Sigmoid colon (tissue), 7 donors: ENCODE data around the gene RAP1GAP. TPM values are rescaled to one million over a fixed set of nuclear protein-coding genes. Genes with fewer than 3 reads are reported as not detected.

Experiments
- DNase-seq: peaks from one replicate; pipeline ENCODE4 v3.0.0-alpha.2; 2019
- H3K27ac ChIP-seq, 4 donors: fragments of 200-600 bp; sonication (generic); one replicate each; pipeline ENCODE4 v1.5.1; 2016 to 2019; ENCODE audit warnings: mild to moderate bottlenecking in 1 of 4
- H3K27me3 ChIP-seq, 3 donors: fragments of 200-600 bp; sonication (generic); one replicate each; pipeline ENCODE4 v1.5.1; 2019; ENCODE audit warnings: mild to moderate bottlenecking in 1 of 3
- H3K36me3 ChIP-seq, 4 donors: fragments of 200-600 bp; sonication (generic); one replicate each; pipeline ENCODE4 v1.5.1; 2016 to 2019
- H3K4me1 ChIP-seq, 4 donors: fragments of 200-600 bp; sonication (generic); one replicate each; pipeline ENCODE4 v1.5.1; 2017 to 2019
- H3K4me3 ChIP-seq, 4 donors: fragments of 200-600 bp; sonication (generic); one replicate each; pipeline ENCODE4 v1.5.1; 2017 to 2019; ENCODE audit warnings: mild to moderate bottlenecking in 2 of 4, moderate library complexity in 1 of 4
- H3K9me3 ChIP-seq, 4 donors: fragments of 200-600 bp in 3 of 4; sonication (generic) in 3 of 4; one replicate each; pipeline versions ENCODE4 v1.5.1 to v1.6.1; 2013 to 2019
- EP300 ChIP-seq, 4 donors: sonication (generic); formaldehyde crosslinking; IDR thresholded peaks; one replicate each; pipeline ENCODE4 v1.6.1; 2017; ENCODE audit warnings: antibody characterized with exemption in 4 of 4
- POLR2A ChIP-seq, 2 donors: fragments of 450-650 bp; IDR thresholded peaks; one replicate each; pipeline ENCODE4 v1.6.1; 2016; ENCODE audit warnings: antibody characterized with exemption in 2 of 2, mild to moderate bottlenecking in 2 of 2, moderate library complexity in 2 of 2
- POLR2AphosphoS5 ChIP-seq, 4 donors: sonication (generic); formaldehyde crosslinking; IDR thresholded peaks; one replicate each; pipeline ENCODE4 v1.6.1; 2017; ENCODE audit warnings: antibody characterized with exemption in 4 of 4
- WGBS, 2 donors: extraction: QIAGEN DNeasy Blood & Tissue Kit; methylation state at CpG; one replicate each; pipeline ENCODE4 v1.1.7; 2013; 5-methylcytosine and 5-hydroxymethylcytosine counted together
- intact Hi-C: fragments of 100-400 bp; cut with DNase I; formaldehyde crosslinking; loops from one replicate; pipeline ENCODE4 v1.15.1; 2023
- polyA plus RNA-seq, 3 donors: library from polyadenylated mRNA; stranded (reverse); fragments of 200-250 nt; gene quantifications; one replicate each; pipeline ENCODE4 v1.2.3, GENCODE V29; 2013
- total RNA-seq, 4 donors: library from RNA; depleted of rRNA; stranded (reverse); fragments of >200 nt; gene quantifications; one replicate each; pipeline ENCODE4 v1.1.0, GENCODE V29; 2016
- TF ChIP-seq, protein P1 (sequence below), 4 experiments: fragments of 450-650 bp in 3 of 4; fragments of 200-600 bp in 1 of 4; IDR thresholded peaks; one replicate each; pipeline ENCODE4 v1.5.1; 2016 to 2019; ENCODE audit warnings: antibody characterized with exemption in 4 of 4, mild to moderate bottlenecking in 3 of 4, moderate library complexity in 2 of 4
- donor health status: healthy with polysubstance abuse.
- donor health status: Bipolar disorder and iron deficiency.
- donor health status: healthy.

RAP1GAP gene
- total and polyA plus RNA-seq, 7 donors: 0.33 to 47.4 (median 12.5) TPM; not detected in 1

DNA sequence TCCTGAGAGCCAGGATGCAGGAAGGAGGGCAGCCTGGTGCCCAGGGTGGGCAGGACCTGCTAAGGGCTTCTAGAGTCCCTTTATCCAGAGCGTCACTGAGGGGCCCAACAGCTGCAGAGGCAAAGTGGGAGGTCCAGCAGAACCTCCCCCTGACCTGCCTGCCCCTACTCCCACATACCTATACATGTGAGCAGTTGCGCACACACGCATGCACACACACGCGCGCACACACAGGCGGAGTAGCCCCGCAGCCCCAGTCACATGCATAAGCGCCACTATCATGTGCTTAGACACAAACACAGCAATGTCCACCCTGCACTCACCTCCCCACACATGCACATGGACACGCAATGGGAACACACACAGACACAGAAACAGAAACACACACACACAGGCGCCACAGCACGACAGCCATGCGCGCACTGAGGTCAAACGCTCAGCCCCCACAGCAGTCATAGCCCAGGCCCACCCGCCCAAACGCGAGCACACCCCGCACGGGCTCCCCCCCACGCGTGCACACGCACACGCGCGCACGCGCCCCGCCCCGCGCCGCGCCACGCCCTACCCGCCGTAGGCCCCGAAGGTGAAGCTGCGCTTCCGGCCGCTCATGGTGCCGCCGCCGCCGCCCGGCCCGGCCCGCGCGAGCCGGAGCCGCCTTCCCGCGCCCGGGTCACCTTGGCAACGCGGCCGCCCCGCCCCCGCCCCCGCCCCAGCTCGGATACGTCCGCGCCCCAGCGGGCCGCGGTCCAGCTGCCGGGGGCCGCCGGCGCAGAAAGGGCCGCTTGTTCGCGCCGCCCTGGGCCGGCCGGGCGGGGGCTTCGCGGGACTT, 17.7 kb downstream of the RAP1GAP start:
- WGBS, 2 donors: 1 to 4% methylated on average over 80 of the region's 80 CpGs
- intact Hi-C loops: no loop called here
- no peak for DNase-seq

DNA sequence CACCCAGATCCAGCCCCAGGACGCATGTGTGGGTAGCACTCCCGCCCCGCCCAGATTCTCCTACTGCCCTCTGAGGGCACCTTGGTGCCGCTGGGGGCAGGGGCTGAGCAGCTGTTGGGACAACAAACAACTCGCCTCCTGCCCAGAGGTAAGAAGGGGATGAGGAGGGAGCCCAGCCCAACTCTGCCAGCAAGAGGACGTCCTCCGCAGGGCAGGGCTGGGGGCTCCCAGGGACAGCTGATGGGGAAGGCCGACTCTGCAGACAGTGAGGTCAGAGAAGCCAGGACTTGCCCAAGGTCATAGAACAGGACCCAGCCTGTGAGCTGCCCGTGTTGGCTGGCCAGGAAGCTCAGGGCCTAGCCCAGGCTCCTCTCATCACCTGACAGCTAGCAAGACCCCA, 18.8 kb downstream of the RAP1GAP start:
- no peak for DNase-seq
- 33 to 70% methylated on average over 9 of the region's 9 CpGs for WGBS, 2 donors
- Histone ChIP-seq H3K4me1 (peaks cover 0 to 13% (median 13%) of the 10 kb centered on the region in 4 donors), H3K27me3 (peaks cover 9 to 70% (median 20%) of the 10 kb centered on the region in 3 donors), H3K27ac (no peak overlapping the region), H3K9me3 (no peaks in the 10 kb centered on the region), H3K36me3 (no peaks in the 10 kb centered on the region), H3K4me3 (no peak overlapping the region)
- no peak for TF ChIP-seq EP300 (IDR thresholded peaks at IDR 0.05)
- TF ChIP-seq POLR2AphosphoS5 (IDR thresholded peaks at IDR 0.05): no peak
- no peak for TF ChIP-seq POLR2A (IDR thresholded peaks at IDR 0.05)
- TF ChIP-seq, protein P1, sequence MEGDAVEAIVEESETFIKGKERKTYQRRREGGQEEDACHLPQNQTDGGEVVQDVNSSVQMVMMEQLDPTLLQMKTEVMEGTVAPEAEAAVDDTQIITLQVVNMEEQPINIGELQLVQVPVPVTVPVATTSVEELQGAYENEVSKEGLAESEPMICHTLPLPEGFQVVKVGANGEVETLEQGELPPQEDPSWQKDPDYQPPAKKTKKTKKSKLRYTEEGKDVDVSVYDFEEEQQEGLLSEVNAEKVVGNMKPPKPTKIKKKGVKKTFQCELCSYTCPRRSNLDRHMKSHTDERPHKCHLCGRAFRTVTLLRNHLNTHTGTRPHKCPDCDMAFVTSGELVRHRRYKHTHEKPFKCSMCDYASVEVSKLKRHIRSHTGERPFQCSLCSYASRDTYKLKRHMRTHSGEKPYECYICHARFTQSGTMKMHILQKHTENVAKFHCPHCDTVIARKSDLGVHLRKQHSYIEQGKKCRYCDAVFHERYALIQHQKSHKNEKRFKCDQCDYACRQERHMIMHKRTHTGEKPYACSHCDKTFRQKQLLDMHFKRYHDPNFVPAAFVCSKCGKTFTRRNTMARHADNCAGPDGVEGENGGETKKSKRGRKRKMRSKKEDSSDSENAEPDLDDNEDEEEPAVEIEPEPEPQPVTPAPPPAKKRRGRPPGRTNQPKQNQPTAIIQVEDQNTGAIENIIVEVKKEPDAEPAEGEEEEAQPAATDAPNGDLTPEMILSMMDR (IDR thresholded peaks at IDR 0.05): no peak
- intact Hi-C loops: no loop called here

More for the DNA sequence above, 17.7 kb downstream of the RAP1GAP start:
- no peaks in the 10 kb centered on the region for H3K36me3 ChIP-seq
- H3K27me3 ChIP-seq: peaks cover 9 to 60% (median 20%) of the 10 kb centered on the region in 3 donors
- no peaks in the 10 kb centered on the region for H3K9me3 ChIP-seq
- peak overlapping the region in 3 of 4 donors; percentile 40 to 49 (median 48) for H3K4me3 ChIP-seq
- no peak for TF ChIP-seq EP300 (IDR thresholded peaks at IDR 0.05)
- no peak for TF ChIP-seq POLR2A (IDR thresholded peaks at IDR 0.05)
- TF ChIP-seq, protein P1 (IDR thresholded peaks at IDR 0.05): no peak
- TF ChIP-seq POLR2AphosphoS5 (IDR thresholded peaks at IDR 0.05): no peak
- no peak overlapping the region for H3K27ac ChIP-seq
- peaks cover 0 to 13% (median 13%) of the 10 kb centered on the region in 4 donors for H3K4me1 ChIP-seq

DNA sequence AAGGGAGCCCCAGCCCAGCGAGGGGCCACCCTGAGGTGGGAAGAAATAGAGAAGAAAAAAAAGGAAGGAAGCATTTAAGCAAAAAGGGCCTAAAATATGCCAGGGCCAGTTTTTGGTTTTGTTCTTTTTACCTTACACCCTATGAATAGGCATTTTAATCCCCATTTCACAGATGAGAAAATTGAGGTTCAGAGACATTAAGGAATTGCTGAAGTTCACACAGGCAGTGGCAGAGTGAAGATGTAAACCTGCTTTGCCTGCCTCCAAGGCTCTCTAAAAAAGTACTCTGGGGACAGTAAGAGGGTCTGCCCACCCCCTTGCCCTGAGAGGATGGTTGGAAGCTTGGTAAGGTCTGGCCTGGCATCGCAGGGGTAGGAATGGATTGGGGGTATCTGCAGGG, 19.8 kb downstream of the RAP1GAP start:
- Histone ChIP-seq H3K27ac (no peak overlapping the region), H3K36me3 (no peaks in the 10 kb centered on the region), H3K4me1 (peaks cover 0 to 13% (median 13%) of the 10 kb centered on the region in 4 donors), H3K9me3 (no peaks in the 10 kb centered on the region), H3K4me3 (no peak overlapping the region), H3K27me3 (peaks cover 9 to 78% (median 20%) of the 10 kb centered on the region in 3 donors)
- TF ChIP-seq, protein P1 (IDR thresholded peaks at IDR 0.05): no peak
- TF ChIP-seq POLR2A (IDR thresholded peaks at IDR 0.05) (no peak), POLR2AphosphoS5 (IDR thresholded peaks at IDR 0.05) (no peak), EP300 (IDR thresholded peaks at IDR 0.05) (no peak)
- DNase-seq: no peak
- 59 to 64% methylated on average over 2 of the region's 2 CpGs for WGBS, 2 donors
- intact Hi-C loops: no loop called here

DNA sequence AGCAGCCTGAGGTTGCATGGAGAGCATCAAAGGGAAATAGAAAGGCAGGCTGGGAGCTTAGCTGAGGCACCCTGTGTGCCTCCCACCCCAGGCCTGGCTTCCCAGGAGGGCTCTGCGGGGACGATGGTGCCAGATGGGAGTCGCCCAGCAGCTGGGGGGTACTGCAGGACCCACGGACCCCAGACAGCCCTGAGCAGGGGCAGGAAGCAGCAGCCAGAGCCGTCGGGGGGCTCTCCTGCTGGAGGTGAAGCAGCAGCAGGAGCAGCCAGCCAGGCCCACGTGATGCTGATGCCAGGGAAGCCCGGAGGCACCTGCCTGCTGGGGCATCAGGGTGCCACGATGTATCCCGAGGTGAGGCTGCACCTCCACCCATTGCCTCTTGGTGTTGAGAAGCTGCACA, 20.4 kb downstream of the RAP1GAP start:
- TF ChIP-seq EP300 (IDR thresholded peaks at IDR 0.05) (no peak), POLR2AphosphoS5 (IDR thresholded peaks at IDR 0.05) (no peak), POLR2A (IDR thresholded peaks at IDR 0.05) (no peak)
- TF ChIP-seq, protein P1 (IDR thresholded peaks at IDR 0.05): no peak
- intact Hi-C loops: no loop called here
- no peaks in the 10 kb centered on the region for H3K9me3 ChIP-seq

More for the DNA sequence above, 20.4 kb downstream of the RAP1GAP start:
- no peak for DNase-seq
- H3K27ac ChIP-seq: no peak overlapping the region
- H3K27me3 ChIP-seq: peaks cover 9 to 83% (median 20%) of the 10 kb centered on the region in 3 donors
- 70 to 73% methylated on average over 10 of the region's 10 CpGs for WGBS, 2 donors
- no peak overlapping the region for H3K4me3 ChIP-seq
- H3K4me1 ChIP-seq: peaks cover 0 to 13% (median 13%) of the 10 kb centered on the region in 4 donors
- H3K36me3 ChIP-seq: no peaks in the 10 kb centered on the region
